Measurements from ENCODE around the gene GAS7. TPM values are rescaled to one million over a fixed set of nuclear protein-coding genes. Genes with fewer than 3 reads are reported as not detected.
"Not testable (repeated sequence)": the region's sequence is repeated elsewhere in the genome, so short reads cannot be mapped to it uniquely, and the experiment has no call there.

Gene GAS7
- total and polyA plus RNA-seq, 2 experiments from 2014 or later, result 1.9 to 10.7 TPM

DNA sequence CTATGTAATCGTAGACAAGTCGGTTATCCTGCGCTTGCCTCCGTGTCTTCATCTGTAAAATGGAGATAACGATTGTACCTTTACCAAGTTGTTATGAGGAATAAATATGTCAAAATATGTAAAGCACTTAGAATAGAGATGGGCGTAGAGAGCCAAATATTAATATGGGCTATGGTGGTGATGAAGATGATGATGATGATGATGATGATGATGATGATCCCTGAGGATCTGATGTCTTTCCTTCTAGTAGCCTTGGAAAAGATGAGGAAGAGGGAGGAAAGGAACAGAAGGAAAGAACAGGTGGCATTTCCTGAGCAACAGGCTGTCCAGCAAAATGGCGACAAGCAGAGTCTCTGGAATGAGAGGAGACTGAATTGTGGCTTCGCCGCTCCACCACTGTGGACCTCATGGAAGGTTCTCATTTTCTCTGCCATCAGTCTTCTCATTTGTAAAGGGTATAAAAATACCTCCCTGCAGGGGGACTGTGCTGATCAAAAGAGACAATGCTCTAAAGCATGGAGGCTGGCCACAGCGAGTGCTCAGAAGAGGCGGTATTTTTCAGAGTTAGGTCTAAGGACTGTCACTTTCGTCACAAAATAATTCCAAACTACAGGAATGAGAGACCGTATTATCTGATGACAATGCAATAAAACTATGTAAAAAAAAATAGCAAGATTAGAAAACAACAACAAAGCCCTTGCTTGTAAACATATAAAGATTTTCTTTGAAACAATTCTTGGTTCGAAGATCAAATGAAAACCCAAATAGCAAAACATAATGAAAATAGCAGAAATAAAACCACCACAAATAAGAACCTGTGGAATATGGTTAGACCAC lies 276.2 kb downstream of the GAS7 start (continued):
- TF ChIP-seq, protein P1, sequence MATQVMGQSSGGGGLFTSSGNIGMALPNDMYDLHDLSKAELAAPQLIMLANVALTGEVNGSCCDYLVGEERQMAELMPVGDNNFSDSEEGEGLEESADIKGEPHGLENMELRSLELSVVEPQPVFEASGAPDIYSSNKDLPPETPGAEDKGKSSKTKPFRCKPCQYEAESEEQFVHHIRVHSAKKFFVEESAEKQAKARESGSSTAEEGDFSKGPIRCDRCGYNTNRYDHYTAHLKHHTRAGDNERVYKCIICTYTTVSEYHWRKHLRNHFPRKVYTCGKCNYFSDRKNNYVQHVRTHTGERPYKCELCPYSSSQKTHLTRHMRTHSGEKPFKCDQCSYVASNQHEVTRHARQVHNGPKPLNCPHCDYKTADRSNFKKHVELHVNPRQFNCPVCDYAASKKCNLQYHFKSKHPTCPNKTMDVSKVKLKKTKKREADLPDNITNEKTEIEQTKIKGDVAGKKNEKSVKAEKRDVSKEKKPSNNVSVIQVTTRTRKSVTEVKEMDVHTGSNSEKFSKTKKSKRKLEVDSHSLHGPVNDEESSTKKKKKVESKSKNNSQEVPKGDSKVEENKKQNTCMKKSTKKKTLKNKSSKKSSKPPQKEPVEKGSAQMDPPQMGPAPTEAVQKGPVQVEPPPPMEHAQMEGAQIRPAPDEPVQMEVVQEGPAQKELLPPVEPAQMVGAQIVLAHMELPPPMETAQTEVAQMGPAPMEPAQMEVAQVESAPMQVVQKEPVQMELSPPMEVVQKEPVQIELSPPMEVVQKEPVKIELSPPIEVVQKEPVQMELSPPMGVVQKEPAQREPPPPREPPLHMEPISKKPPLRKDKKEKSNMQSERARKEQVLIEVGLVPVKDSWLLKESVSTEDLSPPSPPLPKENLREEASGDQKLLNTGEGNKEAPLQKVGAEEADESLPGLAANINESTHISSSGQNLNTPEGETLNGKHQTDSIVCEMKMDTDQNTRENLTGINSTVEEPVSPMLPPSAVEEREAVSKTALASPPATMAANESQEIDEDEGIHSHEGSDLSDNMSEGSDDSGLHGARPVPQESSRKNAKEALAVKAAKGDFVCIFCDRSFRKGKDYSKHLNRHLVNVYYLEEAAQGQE (IDR thresholded peaks at IDR 0.05; ENCODE audit: unreplicated experiment), result no peak
- TF ChIP-seq ZNF331 (CRISPR knock-in tag; IDR thresholded peaks at IDR 0.05; ENCODE audit: low read depth) (no peak), EZH2 (IDR thresholded peaks at IDR 0.05; ENCODE audit: low read depth, unreplicated experiment) (no peak), ETS1 (IDR thresholded peaks at IDR 0.05) (no peak), CTCF (conservative IDR thresholded peaks at IDR 0.05; ENCODE audit: low read depth in 2 of 2) (no peak), ZNF114 (CRISPR knock-in tag; IDR thresholded peaks at IDR 0.05) (no peak)

DNA sequence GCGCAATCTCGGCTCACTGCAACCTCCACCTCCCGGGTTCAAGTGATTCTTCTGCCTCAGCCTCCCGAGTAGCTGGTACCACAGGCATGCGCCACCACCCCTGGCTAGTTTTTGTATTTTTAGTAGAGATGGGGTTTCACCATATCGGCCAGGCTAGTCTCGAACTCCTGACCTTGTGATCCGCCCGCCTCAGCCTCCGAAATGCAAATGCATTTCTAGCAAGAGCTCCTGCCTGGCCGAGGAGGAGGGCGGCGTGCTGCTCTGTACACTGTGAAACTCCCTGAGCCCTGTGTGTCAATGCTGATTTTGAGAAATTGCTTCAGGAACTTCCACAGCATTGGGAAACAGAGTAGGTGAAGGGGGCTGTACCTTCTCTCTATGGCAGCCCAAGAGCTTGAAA lies 277.2 kb downstream of the GAS7 start:
- H3K79me2 ChIP-seq (replicated peaks; ENCODE audit: insufficient read depth); H3K27me3 Mint-ChIP-seq (ENCODE audit: insufficient read depth, low read depth, poor library complexity); H3K4me1 ChIP-seq (ENCODE audit: insufficient read depth); H3K4me2 ChIP-seq; H3K36me3 Mint-ChIP-seq (ENCODE audit: low read depth); H3K36me3 ChIP-seq (ENCODE audit: insufficient read depth); H3K27ac ChIP-seq (ENCODE audit: low read depth); ATAC-seq; H3K4me1 Mint-ChIP-seq; H3K27me3 ChIP-seq (ENCODE audit: insufficient read depth); H3K4me3 ChIP-seq; DNase-seq (ENCODE audit: low spot score); H3K4me3 Mint-ChIP-seq; H3K9me2 ChIP-seq (ENCODE audit: insufficient read depth); H3K27ac Mint-ChIP-seq; H3F3A ChIP-seq (replicated peaks; ENCODE audit: low read depth); H2AFZ ChIP-seq; H3K9me3 Mint-ChIP-seq; H4K20me1 ChIP-seq (replicated peaks; ENCODE audit: insufficient read depth): not testable (repeated sequence)
